GM12878 (cell line): ENCODE measurements around the gene CEP120. TPM values are rescaled to one million over a fixed set of nuclear protein-coding genes. Genes with fewer than 3 reads are reported as not detected.

Source experiments
- ATAC-seq: fragments of 200-7000 bp; cut with Tn5 transposase; 3 replicates; pipeline ENCODE4 v1.9.1; 2020; ENCODE audit warnings: mild to moderate bottlenecking, moderate library complexity
- BruUV-seq: library from RNA; stranded (reverse); fragments of 400-500 nt; replicated peaks from 2 replicates; lab custom pipeline; 2021; lab: Mats Ljungman, UMichigan
- CTCF ChIA-PET: fragments of 300-600 bp; sonication (Branson Sonifier 250); formaldehyde crosslinking; extraction: SDS; loops from one replicate; lab custom pipeline; 2021; ENCODE audit warnings: inconsistent platforms; lab: Yijun Ruan, JAX
- POLR2A ChIA-PET: fragments of 350-600 bp; formaldehyde crosslinking; extraction: SDS; loops from one replicate; lab custom pipeline; 2021; ENCODE audit warnings: inconsistent platforms; lab: Charles Lee
- RAD21 ChIA-PET: fragments of 300-600 bp; sonication (Branson Sonifier 250); formaldehyde crosslinking; loops from one replicate; lab custom pipeline; 2023; ENCODE audit warnings: antibody characterized with exemption; ENCODE audit not compliant: unreplicated experiment; lab: Charles Lee
- SMC1A ChIA-PET: fragments of 300-600 bp; sonication (Branson Sonifier 250); formaldehyde crosslinking; loops from one replicate; lab custom pipeline; 2023; ENCODE audit not compliant: unreplicated experiment, uncharacterized antibody; lab: Charles Lee
- DNase-seq: peaks from one replicate; pipeline ENCODE4 v3.0.0-alpha.2; 2011; ENCODE audit warnings: low read depth, low spot score
- FAIRE-seq: peaks from 3 replicates; lab custom pipeline; 2011; peaks lifted over from hg19 to GRCh38; lab: Jason Lieb, UNC
- H2AFZ ChIP-seq: 2 replicates; pipeline ENCODE4 v1.6.0; 2011; ENCODE audit warnings: low read depth, low read length, control low read depth; ENCODE audit not compliant: control insufficient read depth
- H3K27ac ChIP-seq: 2 replicates; pipeline ENCODE4 v1.5.1; 2011; ENCODE audit warnings: control low read depth; ENCODE audit not compliant: control insufficient read depth, insufficient read depth
- H3K27me3 ChIP-seq, 2 experiments: replicated peaks in 1 of 2; 2 replicates each; pipeline versions ENCODE4 v1.6.0 to v1.6.1; 2011; ENCODE audit warnings: low read length in 1 of 2; ENCODE audit not compliant: control insufficient read depth in 2 of 2, insufficient read depth in 2 of 2
- H3K36me3 ChIP-seq, 2 experiments: 2 replicates each; pipeline ENCODE4 v1.5.1; 2011; ENCODE audit warnings: low read length in 1 of 2; ENCODE audit not compliant: control insufficient read depth in 2 of 2, insufficient read depth in 2 of 2
- H3K4me1 ChIP-seq: 2 replicates; pipeline ENCODE4 v1.6.1; 2011; ENCODE audit warnings: mild to moderate bottlenecking, low read length, moderate library complexity, mixed read lengths; ENCODE audit not compliant: control insufficient read depth, insufficient read depth
- H3K4me2 ChIP-seq: 2 replicates; pipeline ENCODE4 v1.6.0; 2011; ENCODE audit warnings: control low read depth; ENCODE audit not compliant: control insufficient read depth, insufficient read depth
- H3K4me3 ChIP-seq: fragments of 200-600 bp; sonication (generic); 2 replicates; pipeline ENCODE4 v1.5.1; 2016
- H3K79me2 ChIP-seq: 2 replicates; pipeline ENCODE4 v1.6.0; 2011; ENCODE audit warnings: low read length; ENCODE audit not compliant: control insufficient read depth, insufficient read depth
- H3K9ac ChIP-seq: 2 replicates; pipeline ENCODE4 v1.8.0; 2011; ENCODE audit warnings: low read length, control low read depth, mixed read lengths; ENCODE audit not compliant: control insufficient read depth, insufficient read depth
- H3K9me3 ChIP-seq: replicated peaks from 3 replicates; pipeline ENCODE4 v1.5.1; 2011; ENCODE audit warnings: mild to moderate bottlenecking, low read length; ENCODE audit not compliant: control insufficient read depth, insufficient read depth
- H4K20me1 ChIP-seq: 2 replicates; pipeline ENCODE4 v1.6.0; 2011; ENCODE audit not compliant: control insufficient read depth, insufficient read depth
- CREB1 ChIP-seq: IDR thresholded peaks from 2 replicates; pipeline ENCODE4 v1.6.1; 2012; ENCODE audit warnings: low read depth, mild to moderate bottlenecking, inconsistent platforms
- EGR1 ChIP-seq, 2 experiments: IDR thresholded peaks; 1 replicate in 1 of 2; 2 replicates in 1 of 2; pipeline ENCODE4 v1.6.1; 2011 to 2012; ENCODE audit warnings: low read depth in 2 of 2, low read length in 2 of 2, borderline replicate concordance in 1 of 2, mild to moderate bottlenecking in 1 of 2, moderate library complexity in 1 of 2
- KDM1A ChIP-seq: fragments of 200-600 bp; sonication (generic); IDR thresholded peaks from 2 replicates; pipeline ENCODE4 v1.6.1; 2016; ENCODE audit warnings: borderline replicate concordance
- POLR2AphosphoS5 ChIP-seq: IDR thresholded peaks from 2 replicates; pipeline ENCODE4 v1.6.1; 2011; ENCODE audit warnings: mild to moderate bottlenecking, low read length, inconsistent platforms
- YBX1 ChIP-seq: fragments of 450-650 bp; IDR thresholded peaks from 2 replicates; pipeline ENCODE4 v1.6.1; 2016; ENCODE audit warnings: antibody characterized with exemption
- WGBS: methylation state at CpG from one replicate; pipeline ENCODE4 v1.1.6; 2016; ENCODE audit warnings: low lambda C conversion rate; ENCODE audit not compliant: insufficient replicate concordance, insufficient coverage; ENCODE audit errors: missing lambda C conversion rate; 5-methylcytosine and 5-hydroxymethylcytosine counted together
- in situ Hi-C: fragments of 300-500 bp; cut with MboI; formaldehyde crosslinking; loops from 9 replicates; pipeline ENCODE4 v1.14.3; 2018; ENCODE audit warnings: mixed read lengths
- intact Hi-C: fragments of 100-400 bp; cut with micrococcal nuclease; formaldehyde crosslinking; loops from one replicate; pipeline ENCODE4 v1.14.2; 2022; ENCODE audit not compliant: unreplicated experiment
- polyA plus RNA-seq, 11 experiments: library from polyadenylated mRNA; depleted of rRNA in 4 of 11; unstranded in 6 of 11; stranded (reverse) in 5 of 11; fragments of >200 nt; fragmentation: Nextera tagmentation in 4 of 11; fragmentation: Illumina TruSeq in 1 of 11; extraction: Ambion mirVana in 4 of 11; extraction: Trizol in 1 of 11; gene quantifications; 1 replicate in 1 of 11; 2 replicates in 10 of 11; pipeline versions ENCODE4 v1.2.1 to v1.2.3, GENCODE V29; 2011 to 2016; ENCODE audit warnings: inconsistent platforms in 2 of 11, missing spikeins in 2 of 11, low read depth in 1 of 11
- total RNA-seq, 4 experiments: library from RNA; depleted of rRNA in 3 of 4; stranded (reverse); fragments of >200 nt in 3 of 4; fragmentation: Illumina TruSeq in 1 of 4; extraction: Trizol in 1 of 4; gene quantifications; 2 replicates each; pipeline versions ENCODE4 v1.2.1 to v1.2.3, GENCODE V29; 2013 to 2021
- TF ChIP-seq, protein P1 (sequence below): fragments of 450-650 bp; IDR thresholded peaks from 2 replicates; pipeline ENCODE4 v1.6.1; 2017; ENCODE audit warnings: low read depth, mild to moderate bottlenecking, moderate library complexity
- TF ChIP-seq, protein P2 (sequence below): fragments of 450-650 bp; IDR thresholded peaks from 2 replicates; pipeline ENCODE4 v1.6.1; 2016; ENCODE audit warnings: mild to moderate bottlenecking
- TF ChIP-seq, protein P3 (sequence below): fragments of 450-650 bp; IDR thresholded peaks from 2 replicates; pipeline ENCODE4 v1.6.1; 2017; ENCODE audit warnings: mild to moderate bottlenecking, moderate library complexity

Gene CEP120
- total and polyA plus RNA-seq, 10 of the 15 experiments (the other 5 are each of a cell fraction or from before 2014, with no cell fraction given) = 4.1 to 23.0 (median 13.1) TPM

DNA sequence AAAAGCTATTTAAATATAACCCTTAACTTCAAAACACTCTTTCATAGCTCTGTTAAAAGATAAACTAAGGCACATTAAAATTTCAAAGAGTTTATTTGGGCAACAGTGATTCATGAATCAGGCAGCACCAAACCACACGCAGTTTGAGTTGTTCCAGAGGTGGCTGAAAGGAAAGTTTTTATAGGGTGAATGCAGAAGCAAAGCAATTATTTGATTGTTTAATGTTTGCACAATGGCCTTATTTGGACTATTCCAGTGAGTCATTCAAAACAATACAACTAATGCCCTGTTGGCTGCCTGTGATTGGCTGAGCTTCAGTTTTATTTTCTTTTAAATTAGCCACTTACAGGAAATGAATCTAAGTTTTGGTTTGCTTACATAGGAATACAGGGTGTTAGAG, 125.3 kb downstream of the CEP120 start (continued):
- TF ChIP-seq EGR1 (IDR thresholded peaks at IDR 0.05; ENCODE audit: borderline replicate concordance in 1 of 2, low read depth in 2 of 2, low read length in 2 of 2) (no peak), KDM1A (no peak), YBX1 (no peak)

DNA sequence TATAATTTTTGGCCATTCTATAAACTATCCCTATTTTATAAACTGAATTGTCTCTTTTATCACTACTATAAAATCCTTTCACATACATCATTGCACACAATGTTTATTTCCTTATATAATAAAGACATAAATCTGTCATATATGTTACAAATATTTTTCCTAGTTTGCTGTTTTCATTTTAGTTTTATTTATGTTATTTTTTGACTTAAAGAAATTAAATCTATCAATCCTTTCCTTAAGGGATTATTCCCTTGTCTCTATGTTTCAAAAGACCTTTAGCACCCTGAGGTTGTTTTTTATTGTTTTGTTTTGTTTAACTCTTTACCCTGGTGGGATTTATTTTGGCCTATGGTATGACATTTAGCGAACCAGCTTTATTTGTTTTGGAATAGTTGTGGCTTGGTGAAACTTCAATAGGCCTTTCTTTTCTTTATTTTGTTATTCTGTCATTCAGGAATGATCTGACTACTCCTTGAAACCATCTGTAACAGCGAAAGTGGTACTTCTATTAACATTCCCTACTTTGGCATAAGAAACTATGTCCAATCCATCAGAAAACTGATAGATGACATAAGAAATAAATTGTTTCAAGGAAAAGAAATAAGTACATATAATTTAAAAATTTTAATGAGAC, 125.9 kb downstream of the CEP120 start:
- intact Hi-C loops = no loop called here
- WGBS = 22% methylated on average over 2 of the region's 2 CpGs
- POLR2A ChIA-PET = no interaction called here
- H2AFZ ChIP-seq = no peak overlapping the region
- RAD21 ChIA-PET = no interaction called here
- no peaks in the 10 kb centered on the region for H4K20me1 ChIP-seq
- ATAC-seq (no peak), DNase-seq (no peak), FAIRE-seq (no peak)
- CTCF ChIA-PET = no interaction called here
- H3K27ac ChIP-seq = no peak overlapping the region
- no peak overlapping the region for H3K4me2 ChIP-seq
- no peak overlapping the region for H3K9ac ChIP-seq
- SMC1A ChIA-PET = interaction anchor here (1.0 kb wide), 1 partner anchor 10 kb away, joined by 5 read pairs; no protein-coding TSS in a partner anchor
- in situ Hi-C loops = no loop called here
- no peaks in the 10 kb centered on the region for H3K4me1 ChIP-seq
- no peak for TF ChIP-seq CREB1
- TF ChIP-seq, protein P1, sequence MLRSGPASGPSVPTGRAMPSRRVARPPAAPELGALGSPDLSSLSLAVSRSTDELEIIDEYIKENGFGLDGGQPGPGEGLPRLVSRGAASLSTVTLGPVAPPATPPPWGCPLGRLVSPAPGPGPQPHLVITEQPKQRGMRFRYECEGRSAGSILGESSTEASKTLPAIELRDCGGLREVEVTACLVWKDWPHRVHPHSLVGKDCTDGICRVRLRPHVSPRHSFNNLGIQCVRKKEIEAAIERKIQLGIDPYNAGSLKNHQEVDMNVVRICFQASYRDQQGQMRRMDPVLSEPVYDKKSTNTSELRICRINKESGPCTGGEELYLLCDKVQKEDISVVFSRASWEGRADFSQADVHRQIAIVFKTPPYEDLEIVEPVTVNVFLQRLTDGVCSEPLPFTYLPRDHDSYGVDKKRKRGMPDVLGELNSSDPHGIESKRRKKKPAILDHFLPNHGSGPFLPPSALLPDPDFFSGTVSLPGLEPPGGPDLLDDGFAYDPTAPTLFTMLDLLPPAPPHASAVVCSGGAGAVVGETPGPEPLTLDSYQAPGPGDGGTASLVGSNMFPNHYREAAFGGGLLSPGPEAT = no peak
- TF ChIP-seq, protein P2, sequence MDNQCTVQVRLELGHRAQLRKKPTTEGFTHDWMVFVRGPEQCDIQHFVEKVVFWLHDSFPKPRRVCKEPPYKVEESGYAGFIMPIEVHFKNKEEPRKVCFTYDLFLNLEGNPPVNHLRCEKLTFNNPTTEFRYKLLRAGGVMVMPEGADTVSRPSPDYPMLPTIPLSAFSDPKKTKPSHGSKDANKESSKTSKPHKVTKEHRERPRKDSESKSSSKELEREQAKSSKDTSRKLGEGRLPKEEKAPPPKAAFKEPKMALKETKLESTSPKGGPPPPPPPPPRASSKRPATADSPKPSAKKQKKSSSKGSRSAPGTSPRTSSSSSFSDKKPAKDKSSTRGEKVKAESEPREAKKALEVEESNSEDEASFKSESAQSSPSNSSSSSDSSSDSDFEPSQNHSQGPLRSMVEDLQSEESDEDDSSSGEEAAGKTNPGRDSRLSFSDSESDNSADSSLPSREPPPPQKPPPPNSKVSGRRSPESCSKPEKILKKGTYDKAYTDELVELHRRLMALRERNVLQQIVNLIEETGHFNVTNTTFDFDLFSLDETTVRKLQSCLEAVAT = no peak
- TF ChIP-seq, protein P3, sequence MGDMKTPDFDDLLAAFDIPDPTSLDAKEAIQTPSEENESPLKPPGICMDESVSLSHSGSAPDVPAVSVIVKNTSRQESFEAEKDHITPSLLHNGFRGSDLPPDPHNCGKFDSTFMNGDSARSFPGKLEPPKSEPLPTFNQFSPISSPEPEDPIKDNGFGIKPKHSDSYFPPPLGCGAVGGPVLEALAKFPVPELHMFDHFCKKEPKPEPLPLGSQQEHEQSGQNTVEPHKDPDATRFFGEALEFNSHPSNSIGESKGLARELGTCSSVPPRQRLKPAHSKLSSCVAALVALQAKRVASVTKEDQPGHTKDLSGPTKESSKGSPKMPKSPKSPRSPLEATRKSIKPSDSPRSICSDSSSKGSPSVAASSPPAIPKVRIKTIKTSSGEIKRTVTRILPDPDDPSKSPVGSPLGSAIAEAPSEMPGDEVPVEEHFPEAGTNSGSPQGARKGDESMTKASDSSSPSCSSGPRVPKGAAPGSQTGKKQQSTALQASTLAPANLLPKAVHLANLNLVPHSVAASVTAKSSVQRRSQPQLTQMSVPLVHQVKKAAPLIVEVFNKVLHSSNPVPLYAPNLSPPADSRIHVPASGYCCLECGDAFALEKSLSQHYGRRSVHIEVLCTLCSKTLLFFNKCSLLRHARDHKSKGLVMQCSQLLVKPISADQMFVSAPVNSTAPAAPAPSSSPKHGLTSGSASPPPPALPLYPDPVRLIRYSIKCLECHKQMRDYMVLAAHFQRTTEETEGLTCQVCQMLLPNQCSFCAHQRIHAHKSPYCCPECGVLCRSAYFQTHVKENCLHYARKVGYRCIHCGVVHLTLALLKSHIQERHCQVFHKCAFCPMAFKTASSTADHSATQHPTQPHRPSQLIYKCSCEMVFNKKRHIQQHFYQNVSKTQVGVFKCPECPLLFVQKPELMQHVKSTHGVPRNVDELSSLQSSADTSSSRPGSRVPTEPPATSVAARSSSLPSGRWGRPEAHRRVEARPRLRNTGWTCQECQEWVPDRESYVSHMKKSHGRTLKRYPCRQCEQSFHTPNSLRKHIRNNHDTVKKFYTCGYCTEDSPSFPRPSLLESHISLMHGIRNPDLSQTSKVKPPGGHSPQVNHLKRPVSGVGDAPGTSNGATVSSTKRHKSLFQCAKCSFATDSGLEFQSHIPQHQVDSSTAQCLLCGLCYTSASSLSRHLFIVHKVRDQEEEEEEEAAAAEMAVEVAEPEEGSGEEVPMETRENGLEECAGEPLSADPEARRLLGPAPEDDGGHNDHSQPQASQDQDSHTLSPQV = no peak
- no peak for TF ChIP-seq POLR2AphosphoS5
- no peak overlapping the region for H3K4me3 ChIP-seq
- no TSS peak for BruUV-seq
- H3K36me3 ChIP-seq = no peaks in the 10 kb centered on the region
- no peaks in the 10 kb centered on the region; the same call in 2 of the 3 replicates for H3K9me3 ChIP-seq
- no peaks in the 10 kb centered on the region for H3K79me2 ChIP-seq
- no peaks in the 10 kb centered on the region; a peak in 1 of 4 replicates for H3K27me3 ChIP-seq
